ENCODE data around the gene CCNJL.

CCNJL gene

GRCh38 chr5:160357861-160358411, 45.6 kb upstream of the CCNJL start:
- DNase-seq: peak; percentile 43 to 81
- intact Hi-C loops (cut with DNase I; ENCODE audit: low total_unique reads): no loop called here

GRCh38 chr5:160357394-160357793, 45.0 kb upstream of the CCNJL start:
- Histone ChIP-seq H3K27me3 (no peaks in the 10 kb centered on the region), H3K4me3 (peak overlapping the region; percentile 32 to 38), H3K4me1 (peaks cover 0 to 68% (median 42%) of the 10 kb centered on the region in 4 donors), H3K9me3 (no peaks in the 10 kb centered on the region), H3K36me3 (no peaks in the 10 kb centered on the region), H3K27ac (peak overlapping the region; percentile 81 to 95)
- no peak for DNase-seq
- TF ChIP-seq CTCF (IDR thresholded peaks at IDR 0.05): no peak
- intact Hi-C loops (cut with DNase I; ENCODE audit: low total_unique reads): no loop called here

More at GRCh38 chr5:160357861-160358411, 45.6 kb upstream of the CCNJL start:
- H3K9me3 ChIP-seq: no peaks in the 10 kb centered on the region
- H3K27ac ChIP-seq: peak overlapping the region; percentile 81 to 95
- H3K36me3 ChIP-seq: no peaks in the 10 kb centered on the region
- peaks cover 0 to 74% (median 46%) of the 10 kb centered on the region in 4 donors for H3K4me1 ChIP-seq
- H3K4me3 ChIP-seq: peak overlapping the region; percentile 32 to 38
- no peak for TF ChIP-seq CTCF (IDR thresholded peaks at IDR 0.05)
- H3K27me3 ChIP-seq: no peaks in the 10 kb centered on the region

- Histone ChIP-seq H3K27ac (peak overlapping the region; percentile 81 to 95), H3K9me3 (no peaks in the 10 kb centered on the region), H3K27me3 (no peaks in the 10 kb centered on the region), H3K4me3 (no peak overlapping the region), H3K4me1 (peaks cover 0 to 62% (median 39%) of the 10 kb centered on the region in 4 donors), H3K36me3 (no peaks in the 10 kb centered on the region)
- intact Hi-C loops (cut with DNase I; ENCODE audit: low total_unique reads): no loop called here
- no peak for DNase-seq
- no peak for TF ChIP-seq CTCF (IDR thresholded peaks at IDR 0.05)
Observed at GRCh38 chr5:160356550-160357347, 44.4 kb upstream of the CCNJL start.

GRCh38 chr5:160354666-160355065, 42.3 kb upstream of the CCNJL start:
- Histone ChIP-seq H3K36me3 (peaks cover 0 to under 1% (median 0%) of the 10 kb centered on the region in 3 donors), H3K27me3 (no peaks in the 10 kb centered on the region), H3K27ac (no peak overlapping the region), H3K9me3 (no peaks in the 10 kb centered on the region), H3K4me1 (peaks cover 0 to 46% (median 31%) of the 10 kb centered on the region in 4 donors), H3K4me3 (no peak overlapping the region)
- peak in 1 of 2 donors; percentile 43 for DNase-seq
- TF ChIP-seq CTCF (IDR thresholded peaks at IDR 0.05): no peak
- intact Hi-C loops (cut with DNase I; ENCODE audit: low total_unique reads): no loop called here

GRCh38 chr5:160353379-160353778, 41.0 kb upstream of the CCNJL start:
- Histone ChIP-seq H3K27ac (peak overlapping the region in 1 of 2 donors; percentile 67), H3K4me3 (no peak overlapping the region), H3K9me3 (no peaks in the 10 kb centered on the region), H3K27me3 (no peaks in the 10 kb centered on the region), H3K4me1 (peaks cover 0 to 33% (median 18%) of the 10 kb centered on the region in 4 donors), H3K36me3 (peaks cover 0 to 11% (median 0%) of the 10 kb centered on the region in 3 donors)
- no peak for TF ChIP-seq CTCF (IDR thresholded peaks at IDR 0.05)
- intact Hi-C loops (cut with DNase I; ENCODE audit: low total_unique reads): no loop called here
- DNase-seq: peak; percentile 72 to 89

Measured in tibial artery (tissue), 4 donors.